ENCODE measurements around the gene SECISBP2.

GRCh38 chr9:89376286-89376685, 58.0 kb downstream of the SECISBP2 start:
- TF ChIP-seq, protein P1, sequence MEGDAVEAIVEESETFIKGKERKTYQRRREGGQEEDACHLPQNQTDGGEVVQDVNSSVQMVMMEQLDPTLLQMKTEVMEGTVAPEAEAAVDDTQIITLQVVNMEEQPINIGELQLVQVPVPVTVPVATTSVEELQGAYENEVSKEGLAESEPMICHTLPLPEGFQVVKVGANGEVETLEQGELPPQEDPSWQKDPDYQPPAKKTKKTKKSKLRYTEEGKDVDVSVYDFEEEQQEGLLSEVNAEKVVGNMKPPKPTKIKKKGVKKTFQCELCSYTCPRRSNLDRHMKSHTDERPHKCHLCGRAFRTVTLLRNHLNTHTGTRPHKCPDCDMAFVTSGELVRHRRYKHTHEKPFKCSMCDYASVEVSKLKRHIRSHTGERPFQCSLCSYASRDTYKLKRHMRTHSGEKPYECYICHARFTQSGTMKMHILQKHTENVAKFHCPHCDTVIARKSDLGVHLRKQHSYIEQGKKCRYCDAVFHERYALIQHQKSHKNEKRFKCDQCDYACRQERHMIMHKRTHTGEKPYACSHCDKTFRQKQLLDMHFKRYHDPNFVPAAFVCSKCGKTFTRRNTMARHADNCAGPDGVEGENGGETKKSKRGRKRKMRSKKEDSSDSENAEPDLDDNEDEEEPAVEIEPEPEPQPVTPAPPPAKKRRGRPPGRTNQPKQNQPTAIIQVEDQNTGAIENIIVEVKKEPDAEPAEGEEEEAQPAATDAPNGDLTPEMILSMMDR (IDR thresholded peaks at IDR 0.05), result no peak
- no peak for TF ChIP-seq POLR2A (IDR thresholded peaks at IDR 0.05)
